Measurements from ENCODE around the gene ARL3. TPM values are rescaled to one million over a fixed set of nuclear protein-coding genes. Genes with fewer than 3 reads are reported as not detected.

Gene ARL3
- total RNA-seq, 2 experiments from 2014 or later: 0.99 to 1.3 TPM

DNA sequence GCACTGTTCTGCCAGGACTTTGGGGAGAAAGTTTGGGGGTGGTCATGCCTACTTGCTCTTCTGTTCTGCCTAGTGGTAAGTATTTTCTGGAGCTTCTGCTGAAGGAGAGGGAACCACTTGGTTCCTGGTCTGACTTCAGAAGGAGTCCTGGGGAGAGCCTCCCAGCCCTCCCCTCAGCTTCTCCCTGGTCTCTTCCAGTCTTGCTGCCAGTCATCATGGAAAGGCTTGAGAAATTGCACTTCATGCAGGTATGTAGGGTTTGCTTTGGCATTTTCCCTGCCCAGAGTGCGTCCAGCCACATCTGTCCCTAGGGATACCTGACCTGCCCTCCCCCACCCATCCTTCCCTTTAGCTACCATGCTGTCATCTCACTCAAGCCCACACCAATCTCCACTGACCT, 18.5 kb upstream of the ARL3 start:
- Histone ChIP-seq H3K9me3 (ENCODE audit: control insufficient read depth in 1 of 2, insufficient read depth in 1 of 2, low read length in 2 of 2) (no peaks in the 10 kb centered on the region), H3K36me3 (ENCODE audit: insufficient read depth, low read length) (peaks cover 38% of the 10 kb centered on the region), H3K27ac (ENCODE audit: low read depth in 1 of 2, low read length in 2 of 2) (no peak overlapping the region), H3K4me1 (ENCODE audit: insufficient read depth, low read length) (peaks cover 4% of the 10 kb centered on the region), H3K4me3 (ENCODE audit: low read length) (no peak overlapping the region), H3K27me3 (ENCODE audit: control insufficient read depth in 1 of 2, insufficient read depth in 2 of 2, low read length in 2 of 2) (no peaks in the 10 kb centered on the region)
- H3K4me1 Mint-ChIP-seq (ENCODE audit: low read depth): peaks cover 8% of the 10 kb centered on the region
- ChIA-PET CTCF (no interaction called here), POLR2A (no interaction called here)
- no peak overlapping the region for H3K27ac Mint-ChIP-seq
- DNase-seq (no peak), ATAC-seq (ENCODE audit: poor library complexity) (no peak)
- H3K9me3 Mint-ChIP-seq: no peaks in the 10 kb centered on the region
- H3K4me3 Mint-ChIP-seq: no peak overlapping the region
- H3K27me3 Mint-ChIP-seq: no peaks in the 10 kb centered on the region
- H3K36me3 Mint-ChIP-seq (ENCODE audit: low read depth): peaks cover 59% of the 10 kb centered on the region
- TF ChIP-seq, protein P1, sequence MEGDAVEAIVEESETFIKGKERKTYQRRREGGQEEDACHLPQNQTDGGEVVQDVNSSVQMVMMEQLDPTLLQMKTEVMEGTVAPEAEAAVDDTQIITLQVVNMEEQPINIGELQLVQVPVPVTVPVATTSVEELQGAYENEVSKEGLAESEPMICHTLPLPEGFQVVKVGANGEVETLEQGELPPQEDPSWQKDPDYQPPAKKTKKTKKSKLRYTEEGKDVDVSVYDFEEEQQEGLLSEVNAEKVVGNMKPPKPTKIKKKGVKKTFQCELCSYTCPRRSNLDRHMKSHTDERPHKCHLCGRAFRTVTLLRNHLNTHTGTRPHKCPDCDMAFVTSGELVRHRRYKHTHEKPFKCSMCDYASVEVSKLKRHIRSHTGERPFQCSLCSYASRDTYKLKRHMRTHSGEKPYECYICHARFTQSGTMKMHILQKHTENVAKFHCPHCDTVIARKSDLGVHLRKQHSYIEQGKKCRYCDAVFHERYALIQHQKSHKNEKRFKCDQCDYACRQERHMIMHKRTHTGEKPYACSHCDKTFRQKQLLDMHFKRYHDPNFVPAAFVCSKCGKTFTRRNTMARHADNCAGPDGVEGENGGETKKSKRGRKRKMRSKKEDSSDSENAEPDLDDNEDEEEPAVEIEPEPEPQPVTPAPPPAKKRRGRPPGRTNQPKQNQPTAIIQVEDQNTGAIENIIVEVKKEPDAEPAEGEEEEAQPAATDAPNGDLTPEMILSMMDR (IDR thresholded peaks at IDR 0.05): no peak
- intact Hi-C loops (cut with DNase I, micrococcal nuclease): no loop called here

DNA sequence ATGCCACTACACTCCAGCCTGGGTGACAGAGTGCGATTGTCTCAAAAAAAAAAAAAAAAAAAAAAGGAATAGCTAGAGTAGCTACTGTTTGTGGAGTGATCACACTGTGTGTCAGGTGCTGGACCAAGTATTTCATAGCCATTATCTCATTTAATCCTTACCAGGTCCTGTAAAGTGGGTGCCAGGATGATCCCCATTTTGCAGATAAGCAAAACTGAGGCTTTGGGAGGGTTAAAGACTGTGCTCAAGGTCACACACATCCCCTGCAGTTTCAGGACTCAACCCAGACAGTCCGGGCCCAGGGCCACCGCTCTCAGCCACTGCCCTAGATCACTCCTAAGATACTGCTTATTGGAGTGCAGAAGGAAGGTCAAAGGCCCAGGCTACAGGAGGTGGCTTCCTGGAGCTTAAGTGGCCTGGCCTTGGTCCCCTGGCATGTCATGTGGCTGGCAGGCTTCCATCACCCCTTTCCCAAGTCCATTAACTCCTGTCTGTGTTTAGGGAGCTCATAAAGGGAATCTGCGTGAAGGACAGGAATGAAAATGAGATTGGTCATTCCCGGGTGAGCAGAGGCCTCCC, 17.1 kb upstream of the ARL3 start:
- Mint-ChIP-seq H3K4me3 (no peak overlapping the region), H3K4me1 (ENCODE audit: low read depth) (peaks cover 8% of the 10 kb centered on the region), H3K27me3 (no peaks in the 10 kb centered on the region), H3K9me3 (no peaks in the 10 kb centered on the region), H3K36me3 (ENCODE audit: low read depth) (peaks cover 73% of the 10 kb centered on the region), H3K27ac (no peak overlapping the region)
- ChIA-PET POLR2A (no interaction called here), CTCF (no interaction called here)
- ATAC-seq (ENCODE audit: poor library complexity) (no peak), DNase-seq (no peak)
- intact Hi-C loops (cut with DNase I, micrococcal nuclease): no loop called here
- Histone ChIP-seq H3K27me3 (ENCODE audit: control insufficient read depth in 1 of 2, insufficient read depth in 2 of 2, low read length in 2 of 2) (no peaks in the 10 kb centered on the region), H3K36me3 (ENCODE audit: insufficient read depth, low read length) (peaks cover 50% of the 10 kb centered on the region), H3K4me1 (ENCODE audit: insufficient read depth, low read length) (peaks cover 4% of the 10 kb centered on the region), H3K27ac (ENCODE audit: low read depth in 1 of 2, low read length in 2 of 2) (no peak overlapping the region), H3K4me3 (ENCODE audit: low read length) (no peak overlapping the region), H3K9me3 (ENCODE audit: control insufficient read depth in 1 of 2, insufficient read depth in 1 of 2, low read length in 2 of 2) (no peaks in the 10 kb centered on the region)
- TF ChIP-seq, protein P1 (IDR thresholded peaks at IDR 0.05): no peak

DNA sequence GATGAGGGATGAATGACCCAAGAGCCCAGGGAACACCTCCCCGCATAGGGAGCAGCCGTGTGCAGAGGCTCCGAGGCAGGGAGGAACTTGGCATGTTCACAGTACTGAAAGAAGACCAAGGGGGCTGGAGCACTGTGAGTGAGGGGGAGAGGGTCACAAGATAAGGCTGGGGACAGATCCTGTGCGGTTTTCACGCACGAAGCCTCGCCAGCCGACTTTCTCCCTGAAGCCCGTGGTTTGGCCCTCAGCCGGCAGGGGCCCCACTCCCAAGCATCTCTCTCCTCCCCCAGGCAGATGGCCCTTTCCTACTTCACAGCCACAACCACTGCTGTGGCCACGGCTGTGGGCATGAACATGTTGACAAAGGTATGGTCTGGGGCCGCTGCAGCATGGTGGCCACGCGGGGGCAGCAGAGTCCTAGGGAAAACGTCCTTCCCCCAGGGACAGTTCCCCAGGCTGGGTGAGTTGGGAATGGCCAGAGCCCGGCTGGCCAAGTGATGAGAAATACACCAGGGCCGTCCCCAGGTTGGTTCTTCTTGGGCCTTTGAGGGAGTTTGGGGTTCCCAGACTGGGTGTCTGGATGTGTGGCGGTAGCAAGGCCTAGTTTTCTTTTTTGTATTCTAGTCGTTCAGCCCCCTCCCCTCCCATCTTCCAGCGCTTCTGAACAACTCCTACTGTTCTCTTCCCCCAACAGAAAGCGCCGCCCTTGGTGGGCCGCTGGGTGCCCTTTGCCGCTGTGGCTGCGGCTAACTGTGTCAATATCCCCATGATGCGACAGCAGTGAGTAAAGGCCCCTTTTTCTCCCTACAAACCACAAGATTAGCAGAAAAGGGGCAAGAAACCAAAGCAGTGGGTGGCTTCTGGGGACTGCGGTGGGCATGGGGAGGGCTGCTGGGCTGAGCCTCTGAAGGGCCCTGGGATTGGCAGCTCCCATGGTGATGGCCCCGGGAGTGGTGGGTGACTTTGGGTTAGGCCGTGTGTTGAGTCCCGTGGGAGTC, 15.1 kb upstream of the ARL3 start:
- ChIA-PET CTCF (no interaction called here), POLR2A (no interaction called here)
- no peak overlapping the region for H3K4me3 Mint-ChIP-seq
- Histone ChIP-seq H3K27ac (ENCODE audit: low read depth in 1 of 2, low read length in 2 of 2) (no peak overlapping the region), H3K4me3 (ENCODE audit: low read length) (no peak overlapping the region), H3K4me1 (ENCODE audit: insufficient read depth, low read length) (peaks cover 4% of the 10 kb centered on the region), H3K27me3 (ENCODE audit: control insufficient read depth in 1 of 2, insufficient read depth in 2 of 2, low read length in 2 of 2) (no peaks in the 10 kb centered on the region), H3K9me3 (ENCODE audit: control insufficient read depth in 1 of 2, insufficient read depth in 1 of 2, low read length in 2 of 2) (no peaks in the 10 kb centered on the region), H3K36me3 (ENCODE audit: insufficient read depth, low read length) (peaks cover 45% of the 10 kb centered on the region)
- H3K9me3 Mint-ChIP-seq: no peaks in the 10 kb centered on the region
- peak; percentile 57 for ATAC-seq (ENCODE audit: poor library complexity)
- no peak overlapping the region for H3K27ac Mint-ChIP-seq
- peak; percentile 26 to 74 (median 45) for DNase-seq
- H3K4me1 Mint-ChIP-seq (ENCODE audit: low read depth): peaks cover 8% of the 10 kb centered on the region
- no peaks in the 10 kb centered on the region for H3K27me3 Mint-ChIP-seq
- intact Hi-C loops (cut with DNase I, micrococcal nuclease): loop anchor here in 1 of 2 experiments (2.0 to 10.0 kb wide), 2 partner anchors 171 to 345 kb away; no protein-coding TSS in a partner anchor
- peaks cover 68% of the 10 kb centered on the region for H3K36me3 Mint-ChIP-seq (ENCODE audit: low read depth)
- TF ChIP-seq, protein P1 (IDR thresholded peaks at IDR 0.05): peak; percentile 69

All from CD4-positive, alpha-beta T cell (primary cell).